Activated CD8-positive, alpha-beta T cell treated with anti-CD3 and anti-CD28 coated beads for 36 hours (primary cell): ENCODE data around the gene CEP19. TPM values are rescaled to one million over a fixed set of nuclear protein-coding genes. Genes with fewer than 3 reads are reported as not detected.

Experiments
- ATAC-seq: fragments of 200-7000 bp; cut with Tn5 transposase; one replicate; pipeline ENCODE4 v1.10.0; 2021; ENCODE audit warnings: mild to moderate bottlenecking, moderate library complexity
- CTCF ChIA-PET: fragments of 350-600 bp; sonication (Branson Sonifier 250); formaldehyde crosslinking; loops from one replicate; lab custom pipeline; 2021; ENCODE audit warnings: antibody characterized with exemption; lab: Charles Lee
- POLR2A ChIA-PET: fragments of 350-600 bp; sonication (Branson Sonifier 250); formaldehyde crosslinking; loops from one replicate; lab custom pipeline; 2021; ENCODE audit warnings: antibody characterized with exemption; lab: Charles Lee
- DNase-seq: peaks from one replicate; pipeline ENCODE4 v3.0.0-alpha.2; 2020
- H3K27ac Mint-ChIP-seq: one replicate; pipeline ENCODE4 v1.8.0; 2021; ENCODE audit warnings: mild to moderate bottlenecking, mixed read lengths
- H3K27me3 Mint-ChIP-seq: one replicate; pipeline ENCODE4 v1.8.0; 2021; ENCODE audit warnings: mixed read lengths
- H3K36me3 Mint-ChIP-seq: one replicate; pipeline ENCODE4 v1.8.0; 2021; ENCODE audit warnings: low read depth, mixed read lengths
- H3K4me1 Mint-ChIP-seq: one replicate; pipeline ENCODE4 v1.8.0; 2021; ENCODE audit warnings: low read depth, mixed read lengths
- H3K4me3 Mint-ChIP-seq: one replicate; pipeline ENCODE4 v1.8.0; 2021; ENCODE audit warnings: mild to moderate bottlenecking, moderate library complexity, mixed read lengths
- H3K9me3 Mint-ChIP-seq: one replicate; pipeline ENCODE4 v1.8.0; 2021; ENCODE audit warnings: mixed read lengths
- intact Hi-C: fragments of 100-400 bp; cut with micrococcal nuclease; formaldehyde crosslinking; loops from one replicate; pipeline ENCODE4 v1.10.0; 2022
- total RNA-seq, 2 experiments: library from RNA; stranded (reverse); gene quantifications; one replicate each; pipeline ENCODE4 v1.2.3, GENCODE V29; 2021
- TF ChIP-seq, protein P1 (sequence below): fragments of 200-600 bp; IDR thresholded peaks from one replicate; pipeline ENCODE4 v1.8.0; 2022; ENCODE audit warnings: antibody characterized with exemption, mild to moderate bottlenecking

The CEP19 gene
- total RNA-seq, 2 experiments from 2014 or later, result 5.2 to 5.5 TPM

DNA sequence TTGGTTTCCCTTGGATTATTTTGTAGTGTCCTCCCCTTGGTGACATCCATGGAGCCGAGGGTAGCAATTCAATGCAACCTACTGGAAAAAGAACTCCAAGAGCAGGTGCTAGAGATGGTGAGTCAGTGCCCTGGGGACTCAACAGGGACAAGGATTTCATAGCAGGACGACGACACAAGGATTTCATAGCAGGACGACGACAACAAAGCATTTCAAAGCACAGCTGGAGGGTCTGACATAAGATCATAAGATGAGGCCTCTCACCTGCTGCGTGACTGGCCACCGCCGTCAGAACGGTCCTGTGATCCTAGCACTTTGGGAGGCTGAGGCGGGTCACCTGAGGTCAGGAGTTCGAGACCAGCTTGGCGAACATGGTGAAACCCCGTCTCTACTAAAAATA, 50.0 kb downstream of the CEP19 start:
- TF ChIP-seq, protein P1, sequence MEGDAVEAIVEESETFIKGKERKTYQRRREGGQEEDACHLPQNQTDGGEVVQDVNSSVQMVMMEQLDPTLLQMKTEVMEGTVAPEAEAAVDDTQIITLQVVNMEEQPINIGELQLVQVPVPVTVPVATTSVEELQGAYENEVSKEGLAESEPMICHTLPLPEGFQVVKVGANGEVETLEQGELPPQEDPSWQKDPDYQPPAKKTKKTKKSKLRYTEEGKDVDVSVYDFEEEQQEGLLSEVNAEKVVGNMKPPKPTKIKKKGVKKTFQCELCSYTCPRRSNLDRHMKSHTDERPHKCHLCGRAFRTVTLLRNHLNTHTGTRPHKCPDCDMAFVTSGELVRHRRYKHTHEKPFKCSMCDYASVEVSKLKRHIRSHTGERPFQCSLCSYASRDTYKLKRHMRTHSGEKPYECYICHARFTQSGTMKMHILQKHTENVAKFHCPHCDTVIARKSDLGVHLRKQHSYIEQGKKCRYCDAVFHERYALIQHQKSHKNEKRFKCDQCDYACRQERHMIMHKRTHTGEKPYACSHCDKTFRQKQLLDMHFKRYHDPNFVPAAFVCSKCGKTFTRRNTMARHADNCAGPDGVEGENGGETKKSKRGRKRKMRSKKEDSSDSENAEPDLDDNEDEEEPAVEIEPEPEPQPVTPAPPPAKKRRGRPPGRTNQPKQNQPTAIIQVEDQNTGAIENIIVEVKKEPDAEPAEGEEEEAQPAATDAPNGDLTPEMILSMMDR, result no peak
- no peak overlapping the region for H3K4me3 Mint-ChIP-seq
- no peak overlapping the region for H3K27ac Mint-ChIP-seq
- no peaks in the 10 kb centered on the region for H3K27me3 Mint-ChIP-seq
- ATAC-seq (no peak), DNase-seq (no peak)
- ChIA-PET CTCF (interaction anchor here (0.8 kb wide), 1 partner anchor 23 kb away, joined by 3 read pairs; no protein-coding TSS in a partner anchor), POLR2A (interaction anchor here (1.1 kb wide), 1 partner anchor 15 kb away, joined by 3 read pairs; no protein-coding TSS in a partner anchor)
- intact Hi-C loops, result no loop called here
- H3K4me1 Mint-ChIP-seq, result no peaks in the 10 kb centered on the region
- no peaks in the 10 kb centered on the region for H3K9me3 Mint-ChIP-seq
- H3K36me3 Mint-ChIP-seq, result peaks cover 13% of the 10 kb centered on the region

DNA sequence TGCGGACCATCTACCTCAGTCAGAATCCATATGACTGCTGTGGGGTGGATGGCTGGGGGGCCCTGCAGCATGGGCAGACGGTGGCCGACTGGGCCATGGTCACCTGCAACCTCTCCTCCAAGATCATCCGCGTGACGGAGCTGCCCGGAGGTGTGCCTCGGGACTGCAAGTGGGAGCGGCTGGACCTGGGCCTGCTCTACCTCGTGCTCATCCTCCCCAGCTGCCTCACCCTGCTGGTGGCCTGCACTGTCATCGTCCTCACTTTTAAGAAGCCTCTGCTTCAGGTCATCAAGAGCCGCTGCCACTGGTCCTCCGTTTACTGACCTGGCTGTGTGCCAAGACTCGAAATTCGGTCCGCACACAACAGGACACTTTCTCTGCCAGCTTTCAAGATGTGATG, 50.6 kb downstream of the CEP19 start:
- peaks cover 15% of the 10 kb centered on the region for H3K36me3 Mint-ChIP-seq
- no peaks in the 10 kb centered on the region for H3K27me3 Mint-ChIP-seq
- no peak overlapping the region for H3K27ac Mint-ChIP-seq
- TF ChIP-seq, protein P1, result no peak
- H3K4me3 Mint-ChIP-seq, result no peak overlapping the region
- no peak for ATAC-seq
- ChIA-PET POLR2A (interaction anchor here (1.1 kb wide), 1 partner anchor 16 kb away, joined by 3 read pairs; no protein-coding TSS in a partner anchor), CTCF (interaction anchor here (0.8 kb wide), 1 partner anchor 24 kb away, joined by 3 read pairs; no protein-coding TSS in a partner anchor)
- no peaks in the 10 kb centered on the region for H3K9me3 Mint-ChIP-seq
- intact Hi-C loops, result no loop called here
- H3K4me1 Mint-ChIP-seq, result no peaks in the 10 kb centered on the region
- DNase-seq, result no peak

DNA sequence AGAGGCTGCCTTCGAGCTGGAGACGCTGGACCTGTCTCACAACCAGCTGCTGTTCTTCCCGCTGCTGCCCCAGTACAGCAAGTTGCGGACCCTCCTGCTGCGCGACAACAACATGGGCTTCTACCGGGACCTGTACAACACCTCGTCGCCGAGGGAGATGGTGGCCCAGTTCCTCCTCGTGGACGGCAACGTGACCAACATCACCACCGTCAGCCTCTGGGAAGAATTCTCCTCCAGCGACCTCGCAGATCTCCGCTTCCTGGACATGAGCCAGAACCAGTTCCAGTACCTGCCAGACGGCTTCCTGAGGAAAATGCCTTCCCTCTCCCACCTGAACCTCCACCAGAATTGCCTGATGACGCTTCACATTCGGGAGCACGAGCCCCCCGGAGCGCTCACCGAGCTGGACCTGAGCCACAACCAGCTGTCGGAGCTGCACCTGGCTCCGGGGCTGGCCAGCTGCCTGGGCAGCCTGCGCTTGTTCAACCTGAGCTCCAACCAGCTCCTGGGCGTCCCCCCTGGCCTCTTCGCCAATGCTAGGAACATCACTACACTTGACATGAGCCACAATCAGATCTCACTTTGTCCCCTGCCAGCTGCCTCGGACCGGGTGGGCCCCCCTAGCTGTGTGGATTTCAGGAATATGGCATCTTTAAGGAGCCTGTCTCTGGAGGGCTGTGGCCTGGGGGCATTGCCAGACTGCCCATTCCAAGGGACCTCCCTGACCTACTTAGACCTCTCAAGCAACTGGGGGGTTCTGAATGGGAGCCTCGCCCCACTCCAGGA, 51.5 kb downstream of the CEP19 start:
- DNase-seq (no peak), ATAC-seq (no peak)
- no peak overlapping the region for H3K4me3 Mint-ChIP-seq
- H3K4me1 Mint-ChIP-seq, result no peaks in the 10 kb centered on the region
- H3K9me3 Mint-ChIP-seq, result no peaks in the 10 kb centered on the region
- intact Hi-C loops, result no loop called here
- CTCF ChIA-PET, result no interaction called here
- H3K27me3 Mint-ChIP-seq, result no peaks in the 10 kb centered on the region
- POLR2A ChIA-PET, result no interaction called here
- H3K27ac Mint-ChIP-seq, result no peak overlapping the region
- peaks cover 17% of the 10 kb centered on the region for H3K36me3 Mint-ChIP-seq
- TF ChIP-seq, protein P1, result no peak

DNA sequence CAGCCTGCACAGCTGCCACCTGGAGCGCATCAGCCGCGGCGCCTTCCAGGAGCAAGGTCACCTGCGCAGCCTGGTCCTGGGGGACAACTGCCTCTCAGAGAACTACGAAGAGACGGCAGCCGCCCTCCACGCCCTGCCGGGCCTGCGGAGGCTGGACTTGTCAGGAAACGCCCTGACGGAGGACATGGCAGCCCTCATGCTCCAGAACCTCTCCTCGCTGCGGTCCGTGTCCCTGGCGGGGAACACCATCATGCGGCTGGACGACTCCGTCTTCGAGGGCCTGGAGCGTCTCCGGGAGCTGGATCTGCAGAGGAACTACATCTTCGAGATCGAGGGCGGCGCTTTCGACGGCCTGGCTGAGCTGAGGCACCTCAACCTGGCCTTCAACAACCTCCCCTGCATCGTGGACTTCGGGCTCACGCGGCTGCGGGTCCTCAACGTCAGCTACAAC, 52.1 kb downstream of the CEP19 start:
- CTCF ChIA-PET, result no interaction called here
- no peak overlapping the region for H3K27ac Mint-ChIP-seq
- POLR2A ChIA-PET, result no interaction called here
- no peak overlapping the region for H3K4me3 Mint-ChIP-seq
- H3K9me3 Mint-ChIP-seq, result no peaks in the 10 kb centered on the region
- intact Hi-C loops, result no loop called here
- H3K36me3 Mint-ChIP-seq, result peaks cover 20% of the 10 kb centered on the region
- ATAC-seq (no peak), DNase-seq (no peak)
- no peaks in the 10 kb centered on the region for H3K27me3 Mint-ChIP-seq
- no peaks in the 10 kb centered on the region for H3K4me1 Mint-ChIP-seq
- TF ChIP-seq, protein P1, result no peak

Other genes starting within 250 kb of the CEP19 start
- 10 to 100 TPM; 20.9 to 21.2 TPM for gene RNF168, start 208.5 kb downstream of the CEP19 start, total RNA-seq
- gene SMCO1, start 196.9 kb downstream of the CEP19 start, total RNA-seq, result not detected
- gene WDR53, start 143.7 kb downstream of the CEP19 start, total RNA-seq, result 10 to 100 TPM; 16.2 to 17.2 TPM
- 10 to 100 TPM; 18.2 TPM for gene FBXO45, start 143.6 kb downstream of the CEP19 start, total RNA-seq
- 10 to 100 TPM; 24.2 to 26.5 TPM for gene NRROS, start 72.6 kb downstream of the CEP19 start, total RNA-seq
- gene PIGX, start 127 bp upstream of the CEP19 start, total RNA-seq, result 10 to 100 TPM; 43.7 to 47.1 TPM
- gene PAK2, start 27.6 kb upstream of the CEP19 start, total RNA-seq, result 10 to 100 TPM; 79.4 to 81.2 TPM
- gene SENP5, start 155.7 kb upstream of the CEP19 start, total RNA-seq, result 10 to 100 TPM; 28.0 to 32.5 TPM
- 100 to 1,000 TPM; 107 to 111 TPM for gene NCBP2, start 230.3 kb upstream of the CEP19 start, total RNA-seq